ENCODE measurements around the gene IDH2. TPM values are rescaled to one million over a fixed set of nuclear protein-coding genes. Genes with fewer than 3 reads are reported as not detected.
"Not testable (repeated sequence)": the region's sequence is repeated elsewhere in the genome, so short reads cannot be mapped to it uniquely, and the experiment has no call there.

The IDH2 gene
- total RNA-seq, 2 donors from 2014 or later = 94.3 to 96.4 TPM

DNA sequence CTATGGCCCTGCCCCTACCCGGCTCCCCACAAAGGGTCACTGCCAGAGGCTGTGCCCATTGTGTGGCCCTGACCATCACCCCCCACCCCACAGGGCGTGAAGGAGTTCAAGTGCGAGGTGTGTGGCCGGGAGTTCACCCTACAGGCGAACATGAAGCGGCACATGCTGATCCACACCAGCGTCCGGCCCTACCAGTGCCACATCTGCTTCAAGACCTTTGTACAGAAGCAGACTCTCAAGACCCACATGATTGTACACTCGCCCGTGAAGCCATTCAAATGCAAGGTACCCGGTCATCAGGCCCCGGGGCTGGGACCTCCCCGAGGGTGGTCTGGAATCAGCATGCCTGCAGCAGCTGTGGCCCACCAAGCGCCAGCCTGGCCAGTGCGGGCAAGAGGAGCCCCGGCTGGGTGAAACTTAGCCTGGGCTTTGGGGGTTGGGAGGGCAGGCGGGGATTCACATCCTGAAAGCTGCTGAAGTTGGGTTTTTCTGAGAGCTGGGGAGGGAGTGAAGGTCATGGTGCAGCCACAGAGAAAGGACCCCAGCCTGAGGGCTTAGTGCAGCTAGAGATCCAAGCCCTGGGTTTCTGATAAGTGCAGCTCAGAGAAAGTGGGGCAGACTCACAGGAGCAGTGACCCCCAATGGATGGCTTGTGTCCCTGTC, 29.2 kb downstream of the IDH2 start:
- ATAC-seq (no peak), DNase-seq (ENCODE audit: low spot score) (no peak)
- Mint-ChIP-seq H3K27me3 (no peaks in the 10 kb centered on the region), H3K36me3 (no peaks in the 10 kb centered on the region), H3K4me1 (ENCODE audit: low read depth in 2 of 2) (peaks cover 0 to 4% of the 10 kb centered on the region in 2 donors), H3K9me3 (no peaks in the 10 kb centered on the region), H3K4me3 (no peak overlapping the region), H3K27ac (no peak overlapping the region)

DNA sequence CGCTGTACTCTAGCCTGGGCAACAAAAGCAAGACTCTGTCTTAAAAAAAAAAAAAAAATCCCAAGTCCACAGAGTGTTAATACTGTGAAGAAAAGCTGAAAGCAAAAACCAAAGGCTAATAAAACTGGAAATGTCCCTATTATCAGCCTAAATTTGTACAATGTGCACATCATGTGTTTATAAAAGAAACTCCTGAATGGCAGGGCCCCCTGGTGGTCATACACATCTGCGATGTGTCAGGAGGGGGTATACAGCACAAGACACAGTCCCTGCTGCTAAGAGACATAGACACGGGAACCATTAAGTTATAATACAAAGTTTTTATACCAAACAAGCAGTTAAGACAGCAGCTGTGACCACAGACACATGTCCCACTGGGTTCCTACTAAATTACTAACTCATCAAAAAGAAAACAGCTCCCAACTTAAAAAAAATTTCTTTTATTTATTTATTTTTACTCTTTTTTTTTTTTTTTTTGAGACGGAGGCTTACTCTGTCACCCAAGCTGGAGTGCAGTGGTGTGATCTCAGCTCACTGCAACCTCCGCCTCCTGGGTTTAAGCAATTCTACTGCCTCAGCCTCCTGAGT, 31.0 kb downstream of the IDH2 start:
- Mint-ChIP-seq H3K27ac (no peak overlapping the region), H3K36me3 (no peaks in the 10 kb centered on the region), H3K4me1 (ENCODE audit: low read depth in 2 of 2) (peaks cover 0 to 7% of the 10 kb centered on the region in 2 donors), H3K9me3 (no peaks in the 10 kb centered on the region), H3K4me3 (no peak overlapping the region), H3K27me3 (no peaks in the 10 kb centered on the region)
- peak; percentile 84 for DNase-seq (ENCODE audit: low spot score)
- peak; percentile 71 to 72 for ATAC-seq

DNA sequence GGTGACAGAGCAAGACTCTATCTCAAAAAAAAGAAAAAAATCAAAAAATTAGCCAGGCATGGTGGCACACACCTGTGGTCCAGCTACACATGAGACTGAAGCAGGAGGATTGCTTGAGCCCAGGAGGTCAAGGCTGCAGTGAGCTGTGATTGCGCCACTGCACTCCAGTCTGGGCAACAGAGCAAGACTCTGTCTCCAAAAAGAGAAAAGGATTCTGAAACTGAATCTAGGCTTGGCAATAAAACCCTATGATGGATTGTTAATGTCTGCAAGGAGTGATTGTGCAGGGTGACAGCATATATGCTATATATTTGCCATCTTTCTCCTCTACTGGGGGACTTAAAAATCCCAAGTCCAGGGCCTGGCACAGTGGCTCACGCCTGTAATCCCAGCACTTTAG, 31.6 kb downstream of the IDH2 start:
- H3K27ac Mint-ChIP-seq; ATAC-seq; H3K4me3 Mint-ChIP-seq; H3K9me3 Mint-ChIP-seq; H3K4me1 Mint-ChIP-seq (ENCODE audit: low read depth in 2 of 2); H3K27me3 Mint-ChIP-seq; H3K36me3 Mint-ChIP-seq; DNase-seq (ENCODE audit: low spot score): not testable (repeated sequence)

DNA sequence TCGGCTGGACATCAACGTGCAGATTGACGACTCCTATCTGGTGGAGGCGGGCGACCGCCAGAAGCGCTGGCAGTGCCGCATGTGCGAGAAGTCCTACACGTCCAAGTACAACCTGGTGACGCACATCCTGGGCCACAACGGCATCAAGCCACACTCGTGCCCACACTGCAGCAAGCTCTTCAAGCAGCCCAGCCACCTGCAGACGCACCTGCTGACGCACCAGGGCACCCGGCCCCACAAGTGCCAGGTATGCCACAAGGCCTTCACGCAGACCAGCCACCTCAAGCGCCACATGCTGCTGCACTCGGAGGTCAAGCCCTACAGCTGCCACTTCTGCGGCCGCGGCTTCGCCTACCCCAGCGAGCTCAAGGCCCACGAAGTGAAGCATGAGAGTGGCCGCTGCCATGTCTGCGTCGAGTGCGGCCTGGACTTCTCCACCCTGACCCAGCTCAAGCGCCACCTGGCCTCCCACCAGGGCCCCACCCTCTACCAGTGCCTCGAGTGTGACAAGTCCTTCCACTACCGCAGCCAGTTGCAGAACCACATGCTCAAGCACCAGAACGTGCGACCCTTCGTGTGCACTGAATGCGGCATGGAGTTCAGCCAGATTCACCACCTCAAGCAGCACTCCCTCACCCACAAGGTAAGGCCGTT, 34.2 kb downstream of the IDH2 start:
- ATAC-seq = no peak
- Mint-ChIP-seq H3K36me3 (no peaks in the 10 kb centered on the region), H3K9me3 (no peaks in the 10 kb centered on the region), H3K4me3 (no peak overlapping the region), H3K27me3 (no peaks in the 10 kb centered on the region), H3K27ac (no peak overlapping the region), H3K4me1 (ENCODE audit: low read depth in 2 of 2) (peaks cover 0 to 14% of the 10 kb centered on the region in 2 donors)
- DNase-seq (ENCODE audit: low spot score) = no peak

DNA sequence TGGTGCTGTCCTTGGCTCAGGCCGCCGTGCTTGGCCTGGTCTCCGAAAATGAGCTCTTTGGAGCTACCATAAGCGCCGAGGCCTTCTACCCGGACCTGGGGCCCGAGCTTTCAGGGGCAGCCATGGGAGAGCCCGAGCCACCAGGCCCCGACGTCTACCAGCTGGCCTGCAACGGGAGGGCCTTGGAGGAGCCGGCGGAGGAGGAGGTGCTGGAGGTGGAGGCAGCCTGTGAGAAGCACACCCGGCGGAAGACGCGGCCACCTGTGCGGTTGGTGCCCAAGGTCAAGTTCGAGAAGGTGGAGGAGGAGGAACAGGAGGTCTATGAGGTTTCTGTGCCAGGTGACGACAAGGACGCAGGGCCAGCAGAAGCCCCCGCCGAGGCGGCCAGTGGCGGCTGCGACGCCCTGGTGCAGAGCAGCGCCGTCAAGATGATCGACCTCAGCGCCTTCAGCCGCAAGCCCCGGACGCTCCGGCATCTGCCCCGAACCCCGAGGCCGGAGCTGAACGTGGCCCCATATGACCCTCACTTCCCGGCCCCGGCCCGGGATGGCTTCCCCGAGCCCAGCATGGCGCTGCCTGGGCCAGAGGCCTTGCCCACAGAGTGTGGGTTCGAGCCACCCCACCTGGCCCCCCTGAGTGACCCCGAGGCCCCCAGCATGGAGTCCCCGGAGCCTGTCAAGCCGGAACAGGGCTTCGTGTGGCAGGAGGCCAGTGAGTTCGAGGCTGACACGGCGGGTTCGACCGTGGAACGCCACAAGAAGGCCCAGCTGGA, 34.9 kb downstream of the IDH2 start:
- Mint-ChIP-seq H3K4me3 (no peak overlapping the region), H3K4me1 (ENCODE audit: low read depth in 2 of 2) (peaks cover 0 to 14% of the 10 kb centered on the region in 2 donors), H3K27me3 (no peaks in the 10 kb centered on the region), H3K36me3 (no peaks in the 10 kb centered on the region), H3K9me3 (no peaks in the 10 kb centered on the region), H3K27ac (no peak overlapping the region)
- ATAC-seq = peak in 1 of 2 donors; percentile 16
- DNase-seq (ENCODE audit: low spot score) = no peak

DNA sequence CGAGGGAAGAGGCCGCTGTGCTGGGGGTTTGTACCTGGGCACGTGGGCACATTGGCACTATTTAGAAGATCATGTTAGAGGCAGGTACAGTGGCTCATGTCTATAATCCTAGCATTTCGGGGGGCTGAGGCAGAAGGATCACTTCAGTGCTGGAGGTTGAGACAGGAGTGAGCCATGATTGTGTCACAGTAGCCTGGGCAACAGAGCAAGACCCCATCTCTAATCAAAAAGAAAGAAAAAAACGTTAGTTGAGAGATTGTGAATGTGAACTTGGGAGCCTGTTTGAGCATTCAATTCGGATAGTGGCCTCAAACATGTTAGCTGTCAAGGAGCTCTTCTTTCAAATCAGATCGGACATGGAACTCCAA, 36.6 kb downstream of the IDH2 start:
- Mint-ChIP-seq H3K27me3 (no peaks in the 10 kb centered on the region), H3K4me3 (no peak overlapping the region), H3K9me3 (no peaks in the 10 kb centered on the region), H3K4me1 (ENCODE audit: low read depth in 2 of 2) (peaks cover 0 to 25% of the 10 kb centered on the region in 2 donors), H3K27ac (no peak overlapping the region), H3K36me3 (no peaks in the 10 kb centered on the region)
- ATAC-seq (no peak), DNase-seq (ENCODE audit: low spot score) (no peak)

DNA sequence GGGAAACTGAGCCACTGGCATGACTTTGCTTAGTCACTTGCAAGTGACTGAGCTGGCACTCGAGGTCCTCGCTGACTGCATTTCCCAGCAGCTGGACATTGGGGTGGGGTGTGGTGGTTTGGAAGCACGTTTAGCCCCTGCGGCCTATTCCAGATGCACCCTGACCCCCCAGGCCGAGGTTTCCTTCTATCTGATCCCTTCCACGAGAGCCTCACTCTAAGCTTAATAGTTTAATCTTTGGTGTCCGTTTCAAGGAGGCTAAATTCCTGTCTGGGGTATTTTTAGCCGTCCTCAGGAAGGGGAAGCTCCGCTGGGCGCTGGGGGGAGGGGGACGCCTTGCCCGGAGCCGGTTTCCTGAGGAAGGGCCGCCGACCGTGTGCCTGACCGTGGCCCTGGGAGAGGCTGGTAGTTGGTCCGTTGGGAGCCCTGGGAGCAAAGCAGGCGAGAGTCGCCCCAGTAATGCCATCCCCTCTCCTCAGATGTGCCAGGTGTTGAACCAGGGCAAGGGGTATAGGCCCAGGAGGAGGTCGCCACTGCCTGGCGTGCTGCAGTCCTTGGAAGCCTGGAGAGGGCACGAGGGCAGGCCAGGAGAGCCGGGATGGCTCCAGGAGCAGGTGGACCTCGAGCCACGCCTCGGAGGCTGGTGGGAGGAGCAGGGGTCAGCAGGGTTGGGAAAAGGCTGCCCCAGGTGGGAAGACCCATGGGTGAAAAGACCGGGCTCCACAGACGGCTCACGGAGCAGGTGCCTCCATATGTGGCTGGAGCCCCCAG, 37.2 kb downstream of the IDH2 start:
- no peak for DNase-seq (ENCODE audit: low spot score)
- ATAC-seq = no peak
- Mint-ChIP-seq H3K4me1 (ENCODE audit: low read depth in 2 of 2) (peaks cover 2 to 27% of the 10 kb centered on the region in 2 donors), H3K27me3 (no peaks in the 10 kb centered on the region), H3K4me3 (no peak overlapping the region), H3K9me3 (no peaks in the 10 kb centered on the region), H3K27ac (no peak overlapping the region), H3K36me3 (no peaks in the 10 kb centered on the region)

DNA sequence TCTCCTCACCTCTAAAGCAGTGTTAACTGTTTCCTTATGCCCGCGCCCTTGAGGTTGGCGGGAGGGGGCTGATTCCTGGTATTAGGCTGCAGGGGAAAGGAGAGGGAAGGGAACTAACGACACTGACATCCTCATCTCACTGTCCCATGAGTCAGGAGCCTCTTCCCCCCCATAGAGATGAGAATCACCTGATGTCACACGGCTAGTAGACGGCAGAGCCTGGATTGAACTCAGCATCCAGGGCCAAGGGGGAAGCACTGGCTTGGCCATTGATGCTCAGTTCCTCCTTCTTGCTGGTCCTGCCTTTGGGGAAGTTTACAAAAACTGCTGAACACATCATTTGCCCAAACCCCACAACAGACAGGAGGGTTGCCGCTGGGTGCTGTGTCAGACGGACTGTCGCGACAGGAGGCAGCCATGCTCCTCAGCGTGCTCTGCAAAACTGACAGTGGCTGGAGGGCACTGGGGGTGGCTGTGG, 38.5 kb downstream of the IDH2 start:
- DNase-seq (ENCODE audit: low spot score) (no peak), ATAC-seq (no peak)
- Mint-ChIP-seq H3K27ac (peak overlapping the region in 1 of 2 donors; percentile 43), H3K4me3 (no peak overlapping the region), H3K27me3 (no peaks in the 10 kb centered on the region), H3K9me3 (no peaks in the 10 kb centered on the region), H3K36me3 (no peaks in the 10 kb centered on the region), H3K4me1 (ENCODE audit: low read depth in 2 of 2) (peaks cover 15 to 36% of the 10 kb centered on the region in 2 donors)

DNA sequence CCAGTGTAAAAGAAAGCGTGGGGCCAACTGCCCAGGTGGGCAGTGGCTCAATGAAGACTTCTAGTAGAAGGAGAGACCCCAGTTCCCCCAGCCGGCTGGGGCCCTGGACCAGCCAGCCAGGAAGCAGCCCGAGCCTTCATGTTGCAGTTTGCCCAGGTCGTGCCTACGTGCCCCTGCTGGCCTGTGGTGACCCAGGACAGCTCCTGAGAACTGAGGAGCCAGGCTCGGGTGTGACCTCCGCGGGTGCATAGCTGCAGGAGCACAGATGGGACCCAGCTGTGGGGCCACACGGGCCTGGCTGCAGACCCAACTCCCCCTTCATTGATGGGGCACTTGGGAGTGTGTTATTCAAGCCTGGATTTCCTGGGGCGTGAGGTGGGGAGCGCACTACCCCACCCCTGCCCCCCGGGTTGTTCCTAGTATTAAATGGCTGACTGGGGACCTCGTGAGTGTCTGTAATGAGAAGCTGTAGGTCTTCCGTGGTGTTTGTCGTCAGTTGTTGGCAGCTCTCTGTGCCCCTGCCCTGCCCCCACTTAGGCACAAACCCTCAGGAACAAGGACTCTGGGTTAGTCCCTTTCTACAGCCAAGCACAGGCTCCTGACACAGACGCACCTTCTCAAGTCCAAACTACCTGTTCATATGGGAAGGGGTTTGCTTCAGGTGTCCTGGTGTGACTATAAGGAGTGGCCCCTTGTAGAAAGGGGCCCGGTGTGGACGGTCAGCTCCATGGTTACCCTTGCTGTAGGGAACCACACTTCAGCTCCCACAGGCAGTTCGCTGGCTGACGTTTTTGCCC, 39.1 kb downstream of the IDH2 start:
- ATAC-seq (no peak), DNase-seq (ENCODE audit: low spot score) (no peak)
- H3K36me3 Mint-ChIP-seq = no peaks in the 10 kb centered on the region
- no peak overlapping the region for H3K4me3 Mint-ChIP-seq
- peaks cover 18 to 42% of the 10 kb centered on the region in 2 donors for H3K4me1 Mint-ChIP-seq (ENCODE audit: low read depth in 2 of 2)
- peak overlapping the region in 1 of 2 donors; percentile 91 for H3K27ac Mint-ChIP-seq
- no peaks in the 10 kb centered on the region for H3K27me3 Mint-ChIP-seq
- H3K9me3 Mint-ChIP-seq = no peaks in the 10 kb centered on the region

DNA sequence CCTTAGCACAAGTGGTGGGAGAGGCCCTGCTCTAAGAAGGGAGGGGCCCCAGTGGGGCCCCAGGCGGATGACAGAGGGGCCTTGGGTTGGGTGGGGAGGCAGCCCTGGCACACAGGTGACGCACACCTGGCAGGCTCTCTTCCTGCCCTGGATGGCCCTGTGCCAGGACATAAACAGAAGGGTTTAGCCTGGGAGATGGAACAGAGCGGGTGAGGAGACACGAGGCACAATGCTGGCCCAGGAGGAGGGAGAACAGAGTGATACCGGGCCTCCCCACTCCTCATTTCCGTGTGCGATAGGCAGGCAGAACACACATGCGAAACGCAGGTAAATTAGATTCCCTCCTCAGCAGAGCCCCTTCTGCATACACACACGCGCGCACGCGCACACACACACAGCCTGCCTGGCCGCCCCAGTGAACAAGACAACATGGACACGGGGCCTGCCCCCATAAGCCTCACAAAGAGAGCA, 39.8 kb downstream of the IDH2 start:
- Mint-ChIP-seq H3K9me3 (no peaks in the 10 kb centered on the region), H3K36me3 (no peaks in the 10 kb centered on the region), H3K27me3 (no peaks in the 10 kb centered on the region), H3K4me1 (ENCODE audit: low read depth in 2 of 2) (peaks cover 18 to 46% of the 10 kb centered on the region in 2 donors), H3K4me3 (no peak overlapping the region), H3K27ac (peak overlapping the region; percentile 31 to 91)
- DNase-seq (ENCODE audit: low spot score) = no peak
- ATAC-seq = no peak

DNA sequence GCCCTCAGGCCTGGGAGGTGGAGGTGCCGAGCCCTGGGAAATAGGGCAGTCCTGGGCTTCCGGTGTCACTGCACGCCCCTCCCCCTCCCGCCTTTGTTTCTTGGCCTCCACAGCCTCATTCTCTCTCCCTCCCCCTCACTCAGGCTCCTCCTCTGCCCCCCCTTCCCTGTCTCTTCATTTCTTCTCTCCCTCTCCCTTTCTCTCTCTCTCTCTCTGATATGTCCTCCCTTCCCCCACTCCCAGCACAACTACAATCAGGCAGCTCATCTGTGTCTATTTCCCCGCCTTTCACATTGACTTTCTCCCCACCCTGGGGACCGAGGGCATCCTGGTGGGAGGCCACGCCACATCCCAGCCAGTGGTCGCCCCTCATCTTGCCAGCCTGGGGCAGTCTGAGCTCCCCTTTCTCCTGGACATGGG, 40.2 kb downstream of the IDH2 start:
- H3K9me3 Mint-ChIP-seq = no peaks in the 10 kb centered on the region
- no peak overlapping the region for H3K4me3 Mint-ChIP-seq
- peak overlapping the region; percentile 31 to 91 for H3K27ac Mint-ChIP-seq

DNA sequence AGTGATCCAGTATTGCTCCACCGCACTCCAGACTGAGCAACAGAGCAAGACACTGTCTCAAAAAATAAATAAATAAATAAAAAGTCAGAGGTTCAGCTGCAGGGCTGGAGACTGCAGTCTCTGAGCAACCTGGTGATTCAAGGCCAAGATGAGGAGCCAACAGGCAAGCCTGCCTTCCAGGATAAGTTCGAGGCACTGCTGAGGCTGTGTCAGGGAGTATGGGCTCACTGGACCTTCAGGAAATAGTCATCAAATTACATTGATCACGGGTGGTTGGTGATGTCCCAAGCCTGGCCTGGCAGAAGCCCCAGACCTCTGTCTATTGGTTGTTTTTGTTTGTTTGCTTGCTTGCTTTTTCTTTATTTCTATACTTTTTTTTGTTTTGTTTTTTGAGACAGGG, 41.5 kb downstream of the IDH2 start:
- peaks cover 18 to 43% of the 10 kb centered on the region in 2 donors for H3K4me1 Mint-ChIP-seq (ENCODE audit: low read depth in 2 of 2)
- H3K9me3 Mint-ChIP-seq = no peaks in the 10 kb centered on the region
- no peaks in the 10 kb centered on the region for H3K36me3 Mint-ChIP-seq
- ATAC-seq (no peak), DNase-seq (ENCODE audit: low spot score) (no peak)
- no peaks in the 10 kb centered on the region for H3K27me3 Mint-ChIP-seq
- H3K4me3 Mint-ChIP-seq = no peak overlapping the region
- H3K27ac Mint-ChIP-seq = peak overlapping the region; percentile 31 to 91

More for the DNA sequence above, 40.2 kb downstream of the IDH2 start:
- H3K4me1 Mint-ChIP-seq (ENCODE audit: low read depth in 2 of 2) = peaks cover 18 to 46% of the 10 kb centered on the region in 2 donors
- ATAC-seq (no peak), DNase-seq (ENCODE audit: low spot score) (no peak)
- H3K36me3 Mint-ChIP-seq = no peaks in the 10 kb centered on the region
- no peaks in the 10 kb centered on the region for H3K27me3 Mint-ChIP-seq
